GM21619 (cell line): ENCODE data around the gene KIF21B.
"Not testable (repeated sequence)": the region's sequence is repeated elsewhere in the genome, so short reads cannot be mapped to it uniquely, and the experiment has no call there.

Experiments
- ATAC-seq: cut with Tn5 transposase; IDR thresholded peaks from one replicate; pipeline ENCODE4 v1.9.1; 2021; ENCODE audit not compliant: unreplicated experiment

Gene KIF21B

DNA sequence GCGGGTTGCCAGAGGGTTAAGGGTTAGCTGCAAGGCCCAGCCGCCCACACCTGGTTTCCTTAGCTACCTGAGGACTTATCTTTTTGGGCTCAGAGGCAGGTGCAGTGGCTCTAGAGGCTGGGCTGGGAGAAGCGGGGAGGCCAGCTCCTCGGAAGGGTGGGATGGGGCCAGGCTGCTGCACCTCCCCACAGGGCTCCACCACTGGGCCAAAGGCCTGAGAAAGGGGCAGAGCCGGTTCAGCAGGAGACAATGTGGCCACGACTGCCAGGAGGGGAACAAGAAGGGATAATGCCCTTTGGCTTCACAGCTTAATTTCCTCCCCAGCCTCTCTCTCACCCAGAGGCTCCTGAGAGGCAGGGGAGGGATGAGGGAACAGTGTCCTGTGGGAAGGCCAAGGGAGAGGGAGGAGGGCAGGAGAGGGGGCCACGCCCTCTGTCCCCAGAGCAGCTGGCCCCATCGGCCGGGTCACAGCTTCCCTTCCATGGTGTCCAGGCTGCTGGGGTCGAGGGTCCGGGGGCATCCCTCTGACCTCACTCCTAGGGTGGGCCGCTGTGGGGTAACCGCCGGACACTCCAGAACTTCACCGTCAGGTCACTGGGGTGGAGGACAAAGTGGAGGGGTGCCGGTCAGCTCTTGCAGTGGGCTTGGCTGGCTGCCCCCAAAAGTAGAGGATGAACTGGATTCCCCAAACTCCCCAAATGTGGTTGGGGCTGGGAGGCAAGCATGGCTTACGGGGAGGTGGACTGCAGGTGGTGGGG, 50.4 kb downstream of the KIF21B start:
- no peak for ATAC-seq

DNA sequence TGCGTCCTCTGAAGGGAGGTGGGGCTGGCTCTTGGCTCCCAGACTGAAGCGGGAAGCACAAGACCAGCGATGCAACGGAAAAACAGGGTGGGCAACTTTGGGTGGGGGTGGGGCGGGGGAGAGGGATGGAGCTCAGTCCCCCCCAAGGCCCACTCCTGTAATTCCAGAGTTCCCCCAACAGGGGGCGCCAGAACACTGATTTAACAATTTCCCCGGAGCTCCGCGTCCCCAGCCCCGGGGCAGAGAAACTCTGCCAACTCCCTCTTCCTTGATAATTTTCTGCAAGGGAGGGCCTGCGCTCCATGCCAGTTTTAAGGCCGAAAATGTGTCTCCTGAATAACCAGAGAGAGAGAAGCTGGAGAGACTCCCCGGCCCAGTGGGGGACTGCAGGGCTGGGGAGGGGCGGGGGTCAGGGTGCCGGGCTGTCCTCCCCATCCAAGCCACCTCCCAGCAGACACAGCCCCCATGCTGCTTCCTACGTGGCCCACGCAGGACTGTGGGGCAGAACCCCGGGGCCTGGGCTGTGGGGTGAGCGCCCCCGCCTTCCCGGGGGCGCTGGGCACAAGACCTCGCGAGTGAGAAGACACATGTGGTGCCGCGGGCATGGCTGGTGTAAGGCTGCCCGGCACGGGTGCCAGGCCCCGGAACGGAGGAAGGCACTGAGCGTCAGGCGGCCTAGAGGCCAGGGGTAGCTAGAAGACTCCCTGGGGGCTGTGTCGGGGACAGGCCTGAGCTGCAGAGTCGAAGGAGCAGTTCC, 51.4 kb downstream of the KIF21B start:
- no peak for ATAC-seq

DNA sequence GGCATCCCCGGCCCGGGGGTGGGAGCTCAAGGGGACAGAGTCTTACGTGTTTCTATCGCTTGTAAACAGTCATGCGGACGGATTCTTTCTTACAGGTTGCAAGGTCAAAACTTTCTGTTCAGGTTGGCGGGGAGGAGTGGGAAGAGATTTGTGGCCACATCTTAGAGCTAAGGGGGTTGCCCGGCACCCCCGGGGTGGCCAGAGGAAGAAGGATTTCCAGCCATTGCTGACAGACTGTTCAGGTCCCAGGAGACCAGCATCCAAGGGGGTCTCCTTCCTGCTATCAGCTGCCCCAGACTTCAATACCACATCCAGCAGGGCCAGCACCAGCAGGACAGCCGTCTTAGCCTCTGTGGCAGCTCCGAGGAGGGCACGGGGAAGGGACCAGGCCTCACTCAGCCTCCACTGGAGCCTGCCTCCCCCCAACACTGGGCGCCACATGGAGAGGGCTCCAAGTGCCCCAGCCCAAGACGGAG, 52.0 kb downstream of the KIF21B start:
- peak; percentile 36 for ATAC-seq

DNA sequence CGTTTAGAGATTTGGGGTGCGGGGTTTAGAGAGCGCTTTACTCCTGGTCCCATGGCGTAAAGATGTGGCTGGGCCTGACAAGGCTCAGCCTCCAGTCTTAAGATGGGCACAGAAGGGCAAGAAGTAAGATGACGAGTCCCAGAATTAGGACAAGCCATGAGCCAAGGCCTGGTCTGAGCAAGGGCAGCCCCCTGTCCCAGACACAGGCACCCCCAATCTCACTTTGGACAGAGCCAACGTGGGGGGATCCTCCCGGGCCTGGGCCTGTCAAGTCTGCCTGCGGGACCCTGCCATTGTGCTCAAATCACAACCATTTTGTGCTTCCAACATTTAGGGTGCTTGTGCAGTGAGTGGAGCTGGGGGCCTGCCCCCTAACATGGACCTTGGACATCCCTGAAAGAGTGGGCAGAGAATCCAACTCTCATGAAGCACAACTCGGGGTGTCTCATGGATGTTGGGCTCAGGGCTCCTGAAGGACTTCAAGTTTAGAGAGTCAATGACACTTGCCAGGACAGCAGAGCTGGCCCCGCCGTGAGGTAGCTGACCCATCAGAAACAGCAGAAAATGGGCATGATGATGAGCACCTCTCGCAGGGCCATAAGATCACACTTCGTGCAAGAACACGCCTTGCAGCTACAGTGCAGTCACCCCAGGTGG, 52.6 kb downstream of the KIF21B start:
- ATAC-seq = no peak

DNA sequence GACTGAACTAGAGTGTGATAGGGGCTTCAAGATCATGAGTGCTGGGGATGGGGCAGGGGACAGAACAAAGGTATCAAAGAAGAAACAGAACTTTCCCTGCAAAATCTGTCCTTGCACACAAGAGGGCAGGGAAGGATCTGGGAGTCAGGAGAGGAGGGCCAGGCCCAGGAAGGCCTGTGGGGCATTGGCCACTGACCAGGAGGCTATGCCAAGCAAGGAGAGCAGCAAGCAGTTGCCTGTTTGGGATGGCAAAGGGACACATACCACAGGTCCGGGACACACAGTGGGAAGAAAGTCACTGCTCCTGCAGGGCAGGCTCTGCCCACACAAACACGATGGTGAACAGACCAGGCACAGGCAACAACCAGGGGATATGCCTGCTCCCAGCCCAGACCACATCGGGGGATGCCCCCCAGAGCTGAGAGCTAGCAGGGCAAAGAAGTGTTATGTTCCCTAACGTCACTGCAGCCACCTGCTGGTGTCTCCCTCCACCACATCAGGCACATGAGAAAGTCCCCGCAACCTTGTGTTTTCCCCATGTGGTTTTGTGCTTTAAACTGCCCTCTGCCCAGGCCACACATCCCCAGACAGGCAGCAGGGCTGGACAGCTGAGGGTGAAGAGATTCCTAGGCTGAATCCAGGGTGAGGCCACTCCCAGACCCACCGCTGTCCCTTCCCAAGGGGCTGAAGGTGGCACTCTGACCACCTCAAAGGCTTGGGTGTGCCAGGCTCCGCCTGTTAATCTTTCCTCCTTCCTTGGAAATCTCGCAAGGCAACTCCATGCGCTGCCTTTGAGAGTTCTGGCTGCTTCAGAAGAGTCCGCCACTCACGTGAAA, 53.6 kb downstream of the KIF21B start:
- peak; percentile 83 for ATAC-seq

DNA sequence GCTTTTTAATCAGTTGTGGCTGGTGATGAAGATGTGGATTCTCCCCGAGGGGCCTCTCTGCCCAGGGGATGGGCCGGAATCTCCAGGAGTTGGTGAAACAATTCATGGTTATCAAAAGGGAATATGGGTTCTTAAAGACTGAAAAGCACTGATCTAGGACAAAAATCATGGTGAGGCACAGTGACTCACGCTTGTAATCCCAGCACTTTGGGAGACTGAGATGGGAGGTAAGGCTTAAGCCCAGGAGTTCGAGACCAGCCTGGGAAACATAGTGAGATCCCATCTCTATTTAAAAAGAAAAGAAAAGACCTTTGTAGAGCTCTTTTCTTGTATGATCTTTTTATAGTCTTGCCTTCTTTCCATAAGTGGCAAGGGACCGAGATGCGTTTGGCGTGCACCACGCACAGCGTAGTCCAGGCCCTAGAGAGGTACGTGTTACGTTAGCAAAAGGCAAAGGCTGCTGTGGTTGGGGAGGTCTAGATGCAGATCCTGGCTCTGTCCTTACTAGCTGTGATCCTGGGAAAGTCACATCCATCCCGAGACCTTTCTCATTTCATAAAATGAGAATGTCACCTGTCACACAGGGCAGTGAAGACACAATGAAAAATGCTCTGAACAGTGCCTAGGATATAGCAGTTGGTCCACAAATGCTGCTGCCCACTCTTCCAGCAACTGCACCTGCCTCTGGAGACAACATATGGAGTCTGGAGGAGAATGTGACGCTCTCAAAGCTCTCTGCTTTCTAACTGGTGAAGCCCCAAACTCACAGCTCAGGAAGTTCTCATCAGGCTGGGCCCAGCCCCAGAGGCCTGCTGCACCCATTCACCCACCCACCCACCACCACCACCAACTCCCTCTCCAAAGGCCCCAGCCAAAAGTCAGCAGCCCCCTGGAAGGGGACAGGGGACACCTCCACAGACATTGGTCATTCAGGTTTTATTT, 54.8 kb downstream of the KIF21B start:
- no peak for ATAC-seq

DNA sequence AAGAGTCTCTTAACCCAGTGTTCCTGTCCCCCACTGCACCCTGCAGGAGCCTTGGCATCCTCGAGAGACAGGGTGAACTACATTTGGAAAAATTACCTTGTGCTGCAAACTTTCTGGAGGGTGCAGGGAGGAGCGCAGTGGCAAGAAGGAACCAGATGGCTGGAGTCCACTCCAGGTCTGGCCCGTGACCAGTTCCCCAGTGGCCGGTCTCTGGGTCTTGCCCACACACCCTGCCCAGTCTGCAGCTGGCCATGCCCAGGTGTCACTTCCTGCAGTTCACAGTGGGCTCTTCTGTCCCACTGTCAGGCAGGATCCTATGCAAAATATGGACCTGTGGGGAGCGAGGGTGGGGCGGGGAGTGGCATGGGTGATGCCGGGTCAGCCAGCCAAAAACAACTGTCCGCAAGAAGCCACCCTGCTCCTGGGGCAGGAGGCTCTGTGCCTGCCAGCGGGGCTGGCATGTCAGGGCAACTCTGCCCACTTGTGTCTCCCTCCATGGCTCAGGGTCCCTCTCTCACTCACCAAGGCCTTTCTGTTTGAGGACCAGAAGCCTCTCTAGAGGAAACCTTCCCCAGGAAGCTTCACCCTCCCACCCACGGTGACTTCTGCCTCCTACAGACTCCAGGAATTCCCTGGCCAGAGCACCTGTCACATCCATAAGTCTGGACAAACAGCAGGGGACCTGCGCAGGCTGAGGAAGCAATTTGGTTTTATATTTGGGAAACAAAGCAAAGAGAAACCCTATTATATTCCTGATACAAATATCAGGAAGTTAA, 55.6 kb downstream of the KIF21B start:
- no peak for ATAC-seq

DNA sequence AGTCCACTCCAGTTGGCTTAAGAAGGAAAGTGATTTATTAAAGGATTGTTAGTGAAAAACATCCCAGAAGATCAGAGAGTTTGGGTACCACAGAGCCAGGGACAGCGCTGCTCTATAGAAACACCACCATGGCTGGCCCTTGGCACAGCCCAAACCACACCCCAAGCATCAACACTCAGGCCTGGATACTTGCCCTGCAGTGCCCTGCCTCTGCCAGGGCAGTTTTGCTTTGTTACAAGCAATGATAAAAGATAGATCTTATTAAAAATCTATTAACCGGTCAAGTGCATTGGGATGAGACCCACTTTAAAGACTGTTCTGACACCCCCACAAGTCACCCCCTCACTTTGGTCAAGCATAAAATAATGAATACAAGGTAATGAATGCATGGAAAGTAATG, 56.6 kb downstream of the KIF21B start:
- ATAC-seq = no peak

DNA sequence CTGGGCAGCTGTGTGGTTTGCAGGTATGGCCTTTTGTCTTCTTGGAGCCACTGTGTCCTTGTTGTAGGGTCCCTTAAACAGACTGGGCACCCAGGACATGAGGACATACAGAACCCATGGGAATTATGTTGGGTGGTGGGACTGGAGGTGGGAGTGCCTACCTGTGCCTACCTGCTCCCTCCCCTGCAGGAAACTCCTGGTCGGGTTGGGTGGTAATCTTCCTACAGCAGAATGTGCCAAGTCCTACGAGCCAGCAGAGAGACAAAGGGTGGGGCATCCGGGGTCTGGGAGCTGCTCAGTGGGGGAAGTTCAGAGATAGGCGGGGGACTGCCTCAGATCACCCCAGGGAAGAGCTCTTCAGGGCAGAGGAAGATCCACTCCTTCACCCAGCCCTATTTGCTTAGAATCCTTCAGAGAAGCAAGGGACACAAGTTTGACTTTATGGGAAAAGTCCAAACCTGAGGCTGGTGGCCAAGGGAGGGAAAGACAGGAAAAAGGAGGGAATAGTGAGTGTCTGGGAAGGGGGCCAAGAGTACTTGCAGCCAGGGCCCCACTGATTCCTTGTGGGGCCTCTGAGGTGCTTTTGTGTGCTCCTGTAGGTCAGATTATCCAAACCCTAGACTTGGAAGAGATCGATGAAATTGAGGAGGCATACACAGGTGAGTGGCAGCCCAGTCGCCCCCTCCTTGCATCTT, 58.3 kb downstream of the KIF21B start:
- ATAC-seq = no peak

DNA sequence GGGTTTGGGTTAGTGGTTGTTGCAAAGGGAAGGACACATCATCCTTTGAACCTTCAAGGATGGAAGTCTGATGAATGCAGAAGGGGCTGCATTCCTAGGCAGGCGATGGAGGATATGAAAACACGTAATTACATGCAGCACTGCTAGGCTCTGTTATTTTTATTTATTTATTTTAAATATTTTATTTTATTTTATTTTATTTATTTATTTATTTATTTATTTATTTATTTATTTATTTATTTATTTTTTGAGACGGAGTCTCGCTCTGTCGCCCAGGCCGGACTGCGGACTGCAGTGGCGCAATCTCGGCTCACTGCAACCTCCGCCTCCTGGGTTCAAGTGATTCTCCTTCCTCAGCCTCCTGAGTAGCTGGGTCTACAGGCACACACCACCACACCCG, 59.6 kb downstream of the KIF21B start:
- not testable (repeated sequence) for ATAC-seq

DNA sequence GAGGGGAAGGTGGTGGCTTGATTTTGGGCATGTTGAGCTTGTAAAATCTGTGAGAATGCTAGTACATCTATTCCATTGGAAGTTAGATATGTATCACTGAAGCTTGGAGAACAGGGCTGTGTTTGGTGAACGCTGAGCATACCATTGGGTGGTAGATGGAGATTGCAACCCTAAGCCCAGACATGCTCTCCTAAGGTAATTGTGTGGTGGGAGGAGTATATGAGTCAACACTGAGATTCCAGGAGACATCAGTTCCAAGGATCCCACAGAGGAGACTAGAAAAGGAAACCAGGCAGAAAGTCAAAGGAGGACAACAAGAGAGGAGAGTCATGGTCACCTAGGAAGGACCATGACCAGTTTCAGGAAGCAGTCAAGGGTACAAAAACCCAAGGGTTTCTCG, 60.4 kb downstream of the KIF21B start:
- ATAC-seq = no peak

DNA sequence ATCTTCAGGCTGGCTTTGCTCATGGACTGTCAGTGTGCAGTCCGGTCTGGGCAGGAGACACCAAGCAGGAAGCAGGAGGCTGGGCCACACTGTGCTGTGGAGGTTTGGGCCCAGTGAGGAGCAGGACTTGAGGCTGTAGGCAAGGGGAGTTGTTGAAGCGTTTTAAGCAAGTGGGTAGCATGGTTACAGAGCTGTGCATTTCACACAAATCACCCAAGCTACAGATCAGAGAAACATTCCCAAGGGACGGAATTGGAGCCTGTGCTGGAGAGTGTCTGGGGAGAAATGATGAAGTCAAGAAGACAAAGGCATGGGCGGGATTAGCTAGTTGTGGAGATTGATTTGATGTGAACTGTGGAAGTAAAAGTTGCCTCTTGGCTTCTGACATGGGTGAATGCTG, 60.9 kb downstream of the KIF21B start:
- no peak for ATAC-seq

DNA sequence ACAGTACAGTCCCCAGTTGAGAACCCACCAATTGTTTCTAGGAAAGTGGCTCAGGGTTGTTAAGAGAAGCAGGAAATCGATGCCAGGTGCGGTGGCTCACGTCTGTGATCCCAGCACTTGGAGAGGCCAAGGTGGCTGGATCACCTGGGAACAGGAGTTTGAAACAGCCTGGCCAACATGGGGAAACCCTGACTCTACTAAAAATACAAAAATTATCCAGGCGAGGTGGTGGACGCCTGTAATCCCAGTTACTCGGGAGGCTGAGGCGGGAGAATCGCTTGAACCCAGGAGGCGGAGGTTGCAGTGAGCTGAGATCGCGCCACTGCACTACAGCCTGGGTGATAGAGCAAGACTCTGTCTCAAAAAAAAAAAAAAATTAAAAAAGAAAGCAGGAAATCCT, 61.4 kb downstream of the KIF21B start:
- not testable (repeated sequence) for ATAC-seq

DNA sequence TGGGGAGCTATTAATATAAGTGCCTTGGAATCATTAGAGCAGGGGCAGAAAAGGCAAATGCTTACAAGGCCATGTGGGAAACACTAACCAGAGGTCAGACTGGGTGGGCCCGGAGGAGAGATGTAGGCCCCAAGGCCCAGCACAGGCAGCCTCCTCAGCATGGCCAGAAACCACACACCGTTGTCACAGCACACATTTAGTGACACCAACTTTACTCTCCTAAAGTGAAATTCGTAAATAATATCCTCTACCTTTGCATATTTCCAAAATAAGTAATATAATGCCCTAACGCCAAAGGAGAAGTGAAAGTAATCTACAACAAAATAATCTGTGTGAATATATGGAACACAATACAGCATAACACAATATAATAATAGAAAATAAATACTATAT, 62.6 kb downstream of the KIF21B start:
- ATAC-seq = no peak

DNA sequence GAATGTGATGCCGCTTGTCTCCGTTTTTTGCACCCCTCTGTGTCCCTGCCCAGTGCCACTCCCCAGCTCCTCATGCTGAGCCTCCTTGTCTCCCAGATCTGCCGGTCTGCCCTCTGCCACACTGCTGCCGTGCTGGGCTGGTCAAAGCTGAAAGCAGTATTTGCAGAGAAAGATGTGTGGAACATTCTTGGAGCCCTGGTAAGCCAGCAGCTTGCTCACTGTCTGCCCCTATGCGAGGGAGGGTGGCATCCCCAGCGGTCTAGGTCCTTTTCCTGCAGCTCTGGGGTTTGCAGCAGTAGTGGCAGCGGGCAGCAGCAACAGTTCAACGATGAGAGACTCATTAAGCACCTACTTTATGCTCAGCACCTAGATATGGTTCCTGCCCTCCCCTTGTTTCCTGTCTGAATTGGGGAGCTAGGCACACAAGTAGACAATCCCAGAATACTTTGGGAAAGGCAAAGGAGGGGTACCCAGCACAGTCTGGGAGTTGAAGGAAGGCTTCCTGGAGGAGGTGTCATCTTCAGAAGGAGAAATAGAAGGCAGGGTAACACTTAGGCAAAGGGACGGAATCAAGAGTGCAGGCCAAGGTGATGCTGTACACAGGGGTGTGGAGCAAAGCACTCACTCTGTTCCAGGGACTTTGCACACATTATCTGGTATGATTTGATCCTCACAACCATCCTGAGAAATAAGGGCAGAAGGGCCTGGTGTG, 63.1 kb downstream of the KIF21B start:
- ATAC-seq = no peak

DNA sequence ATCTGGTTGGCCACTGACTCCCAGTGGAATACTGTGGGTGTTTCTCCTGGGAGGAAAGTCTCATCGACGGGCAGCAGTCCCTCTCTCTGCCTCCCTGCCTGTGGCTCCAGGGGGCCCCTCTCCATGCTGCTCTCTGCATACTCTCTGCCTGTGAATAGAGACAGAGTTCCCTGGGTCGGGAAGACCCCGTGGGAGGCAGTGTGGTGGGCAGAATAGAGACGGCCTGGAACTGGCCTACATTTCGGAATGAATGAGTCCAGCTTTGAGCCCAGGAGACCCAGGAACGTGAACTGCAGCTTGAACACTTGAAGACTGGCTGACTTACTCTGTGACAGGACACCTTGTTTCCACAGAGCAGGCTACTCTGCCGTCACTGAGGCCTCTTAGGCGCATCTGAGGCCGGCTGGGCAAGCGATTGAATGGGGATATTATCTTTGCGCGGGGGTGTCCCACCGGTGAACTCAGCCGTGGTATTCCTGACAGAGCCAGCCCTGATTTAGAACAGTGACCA, 64.0 kb downstream of the KIF21B start:
- no peak for ATAC-seq

DNA sequence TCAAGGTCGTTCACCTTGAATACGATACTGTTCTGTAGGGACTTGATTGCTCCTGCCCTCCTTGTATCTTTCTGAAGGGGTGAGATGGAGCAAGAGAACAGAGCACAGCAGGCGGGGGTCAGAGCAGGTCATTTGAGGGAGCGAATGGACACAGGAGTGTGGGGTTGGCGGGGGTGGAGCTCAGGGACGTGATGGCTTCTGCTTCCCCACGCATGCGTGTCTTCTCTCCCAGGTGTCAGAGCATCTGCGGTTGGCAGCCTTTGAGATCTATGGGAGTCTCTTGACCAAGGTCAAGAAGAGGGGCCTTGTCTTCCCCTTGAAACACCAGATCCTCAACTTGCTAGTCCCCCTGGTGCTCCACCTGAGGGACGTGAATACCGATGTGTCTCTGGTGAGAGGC, 64.9 kb downstream of the KIF21B start:
- no peak for ATAC-seq

DNA sequence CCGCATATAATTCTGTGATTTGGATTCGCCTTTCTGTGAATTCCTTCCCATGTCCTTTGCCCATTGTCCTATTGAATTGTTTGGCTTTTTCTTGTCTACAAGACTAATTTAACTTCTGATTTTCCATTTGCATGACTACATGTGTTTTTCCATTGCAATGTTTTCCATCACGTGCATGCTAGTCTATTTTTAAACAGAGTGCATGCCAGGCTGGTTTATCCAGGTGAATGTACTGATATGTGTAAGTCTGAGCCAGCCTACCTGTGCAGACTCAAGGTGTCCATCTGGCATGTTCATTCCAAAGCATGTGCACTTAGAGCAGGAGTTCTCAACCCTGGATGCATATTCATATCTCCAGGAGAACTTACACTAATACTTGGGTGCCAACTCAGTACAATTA, 69.1 kb downstream of the KIF21B start:
- ATAC-seq = no peak
